Inflammatory macrophage (primary cell): ENCODE results near the gene NUDT4.
"Not testable (repeated sequence)": the region's sequence is repeated elsewhere in the genome, so short reads cannot be mapped to it uniquely, and the experiment has no call there.

Experiments used
- DNase-seq, 2 donors: peaks; one replicate each; pipeline ENCODE4 v3.0.0-alpha.2; 2020 to 2022

The NUDT4 gene

GRCh38 chr12:93429852-93430251 is 52.1 kb downstream of the NUDT4 start:
- DNase-seq = no peak

- DNase-seq = no peak
Observed at GRCh38 chr12:93430280-93430679, 52.6 kb downstream of the NUDT4 start.

GRCh38 chr12:93432031-93432430 is 54.3 kb downstream of the NUDT4 start:
- DNase-seq = not testable (repeated sequence)

GRCh38 chr12:93434256-93434865 is 56.6 kb downstream of the NUDT4 start:
- peak in 1 of 2 donors; percentile 34 for DNase-seq

GRCh38 chr12:93438266-93439050 is 60.7 kb downstream of the NUDT4 start:
- DNase-seq = no peak

GRCh38 chr12:93440043-93440835 is 62.5 kb downstream of the NUDT4 start:
- DNase-seq = no peak

GRCh38 chr12:93441081-93441616 is 63.4 kb downstream of the NUDT4 start:
- peak in 1 of 2 donors; percentile 34 for DNase-seq

GRCh38 chr12:93441617-93442410 is 64.1 kb downstream of the NUDT4 start, which contains the start of gene UBE2N:
Gene UBE2N, minus strand, starts transcription at chr12:93441947. Its CDS starts 63 bp downstream, at chr12:93441884.
- peak; percentile 95 for DNase-seq

GRCh38 chr12:93442411-93443340 is 65.0 kb downstream of the NUDT4 start:
- no peak for DNase-seq

GRCh38 chr12:93443576-93443975 is 65.9 kb downstream of the NUDT4 start:
- DNase-seq = no peak

GRCh38 chr12:93447555-93448290 is 70.0 kb downstream of the NUDT4 start:
- peak; percentile 75 to 84 for DNase-seq

GRCh38 chr12:93448796-93449195 is 71.1 kb downstream of the NUDT4 start:
- peak in 1 of 2 donors; percentile 17 for DNase-seq

GRCh38 chr12:93449277-93449676 is 71.6 kb downstream of the NUDT4 start:
- no peak for DNase-seq

GRCh38 chr12:93451423-93452158 is 73.9 kb downstream of the NUDT4 start:
- DNase-seq = no peak

GRCh38 chr12:93453633-93454032 is 75.9 kb downstream of the NUDT4 start:
- no peak for DNase-seq

GRCh38 chr12:93456077-93456476 is 78.4 kb downstream of the NUDT4 start:
- no peak for DNase-seq
